Measurements from ENCODE around the gene PLTP.
"Not testable (repeated sequence)": the region's sequence is repeated elsewhere in the genome, so short reads cannot be mapped to it uniquely, and the experiment has no call there.

Gene PLTP

GRCh38 chr20:45911486-45912343 is at the start of gene PLTP:
TSS of gene PLTP (minus strand) at chr20:45912155. CDS start at chr20:45911452, 703 bp downstream.
- peak; percentile 45 for DNase-seq

- no peak for DNase-seq
Measured at GRCh38 chr20:45959956-45960630, 48.1 kb upstream of the PLTP start.

- no peak for DNase-seq
Measured at GRCh38 chr20:45959126-45959525, 47.2 kb upstream of the PLTP start.

- DNase-seq: no peak
Measured at GRCh38 chr20:45958593-45958992, 46.6 kb upstream of the PLTP start.

GRCh38 chr20:45957021-45957941 is 45.3 kb upstream of the PLTP start:
- DNase-seq: no peak

GRCh38 chr20:45956326-45956725 is 44.4 kb upstream of the PLTP start:
- not testable (repeated sequence) for DNase-seq

- no peak for DNase-seq
Measured at GRCh38 chr20:45953672-45954071, 41.7 kb upstream of the PLTP start.

GRCh38 chr20:45952861-45953260 is 40.9 kb upstream of the PLTP start:
- no peak for DNase-seq

- DNase-seq: no peak
Measured at GRCh38 chr20:45951925-45952834, 40.2 kb upstream of the PLTP start.

GRCh38 chr20:45950330-45950646 is 38.3 kb upstream of the PLTP start:
- DNase-seq: no peak

- no peak for DNase-seq
Measured at GRCh38 chr20:45949542-45950329, 37.8 kb upstream of the PLTP start.

GRCh38 chr20:45948742-45949541 is 37.0 kb upstream of the PLTP start:
- no peak for DNase-seq

- no peak for DNase-seq
Measured at GRCh38 chr20:45948261-45948733, 36.3 kb upstream of the PLTP start.

GRCh38 chr20:45947110-45947866 is 35.3 kb upstream of the PLTP start:
- DNase-seq: no peak

GRCh38 chr20:45946149-45946970 is 34.4 kb upstream of the PLTP start:
- DNase-seq: peak; percentile 49

- no peak for DNase-seq
Measured at GRCh38 chr20:45945678-45946148, 33.8 kb upstream of the PLTP start.

- DNase-seq: no peak
Measured at GRCh38 chr20:45944965-45945677, 33.2 kb upstream of the PLTP start.
